NCI-H1694 (cell line): ENCODE data around the gene NELL1.
"Not testable (repeated sequence)": the region's sequence is repeated elsewhere in the genome, so short reads cannot be mapped to it uniquely, and the experiment has no call there.

Source experiments
- DNase-seq: peaks from one replicate; lab custom pipeline; 2025; lab: John Stamatoyannopoulos, UW

NELL1 gene

GRCh38 chr11:21205205-21205604 lies 535.8 kb downstream of the NELL1 start:
- no peak for DNase-seq

- no peak for DNase-seq
Measured at GRCh38 chr11:21225860-21226259, 556.5 kb downstream of the NELL1 start.

GRCh38 chr11:21229224-21229623 lies 559.8 kb downstream of the NELL1 start:
- DNase-seq, result no peak

GRCh38 chr11:21250196-21250595 lies 580.8 kb downstream of the NELL1 start:
- no peak for DNase-seq

- DNase-seq, result no peak
Measured at GRCh38 chr11:21254055-21254454, 584.7 kb downstream of the NELL1 start.

GRCh38 chr11:21254790-21255189 lies 585.4 kb downstream of the NELL1 start:
- no peak for DNase-seq

- no peak for DNase-seq
Measured at GRCh38 chr11:21257461-21257860, 588.1 kb downstream of the NELL1 start.

- DNase-seq, result no peak
Measured at GRCh38 chr11:21258414-21258813, 589.0 kb downstream of the NELL1 start.

- DNase-seq, result no peak
Measured at GRCh38 chr11:21260101-21260500, 590.7 kb downstream of the NELL1 start.

- no peak for DNase-seq
Measured at GRCh38 chr11:21262992-21263391, 593.6 kb downstream of the NELL1 start.

- no peak for DNase-seq
Measured at GRCh38 chr11:21264125-21264524, 594.7 kb downstream of the NELL1 start.

- no peak for DNase-seq
Measured at GRCh38 chr11:21268036-21268435, 598.6 kb downstream of the NELL1 start.

- DNase-seq, result not testable (repeated sequence)
Measured at GRCh38 chr11:21272139-21272538, 602.8 kb downstream of the NELL1 start.

- DNase-seq, result no peak
Measured at GRCh38 chr11:21278840-21279239, 609.5 kb downstream of the NELL1 start.

GRCh38 chr11:21285104-21285503 lies 615.7 kb downstream of the NELL1 start:
- no peak for DNase-seq

- DNase-seq, result no peak
Measured at GRCh38 chr11:21289686-21290085, 620.3 kb downstream of the NELL1 start.

GRCh38 chr11:21295508-21295907 lies 626.1 kb downstream of the NELL1 start:
- no peak for DNase-seq

GRCh38 chr11:21301981-21302380 lies 632.6 kb downstream of the NELL1 start:
- DNase-seq, result no peak

- DNase-seq, result no peak
Measured at GRCh38 chr11:21306739-21307358, 637.5 kb downstream of the NELL1 start.

GRCh38 chr11:21307874-21308273 lies 638.5 kb downstream of the NELL1 start:
- DNase-seq, result no peak

- no peak for DNase-seq
Measured at GRCh38 chr11:21316591-21316990, 647.2 kb downstream of the NELL1 start.

GRCh38 chr11:21321072-21321471 lies 651.7 kb downstream of the NELL1 start:
- DNase-seq, result no peak

GRCh38 chr11:21321530-21321929 lies 652.1 kb downstream of the NELL1 start:
- DNase-seq, result no peak

- DNase-seq, result no peak
Measured at GRCh38 chr11:21323617-21324016, 654.2 kb downstream of the NELL1 start.

GRCh38 chr11:21343204-21343603 lies 673.8 kb downstream of the NELL1 start:
- no peak for DNase-seq
